OCI-LY3 (cell line): Measurements from ENCODE around the gene SUMO4.

Source experiments
- H2AFZ ChIP-seq: fragments of 200-600, 300-600 bp; shearing (Covaris generic); 2 replicates; pipeline ENCODE4 v1.6.0; 2014; ENCODE audit warnings: antibody characterized with exemption, low read depth, low read length
- H3K27ac ChIP-seq: fragments of 200-600, 300-600 bp; sonication (generic); 2 replicates; pipeline ENCODE4 v1.5.1; 2014; ENCODE audit warnings: mild to moderate bottlenecking, low read length, moderate library complexity, mixed read lengths
- H3K27me3 ChIP-seq: fragments of 200-600, 300-600 bp; sonication (generic); 2 replicates; pipeline ENCODE4 v1.6.1; 2014; ENCODE audit warnings: low read depth, low read length, mixed read lengths
- H3K36me3 ChIP-seq: fragments of 200-600, 300-600 bp; sonication (generic); replicated peaks from 2 replicates; pipeline ENCODE3; 2014; ENCODE audit warnings: low read depth, low read length, mixed read lengths
- H3K4me1 ChIP-seq: fragments of 300-600, 200-600 bp; sonication (generic); 2 replicates; pipeline ENCODE4 v1.6.1; 2014; ENCODE audit warnings: low read length, mixed read lengths
- H3K4me2 ChIP-seq: fragments of 200-600, 300-600 bp; sonication (generic); 2 replicates; pipeline ENCODE4 v1.6.1; 2014; ENCODE audit warnings: low read length, mixed read lengths
- H3K4me3 ChIP-seq: fragments of 300-600, 200-600 bp; sonication (generic); 2 replicates; pipeline ENCODE4 v1.5.1; 2014; ENCODE audit warnings: antibody characterized with exemption, mild to moderate bottlenecking, low read length, moderate library complexity
- H3K79me2 ChIP-seq: fragments of 300-600, 200-600 bp; shearing (Covaris generic); 2 replicates; pipeline ENCODE4 v1.6.1; 2014; ENCODE audit warnings: mild to moderate bottlenecking, low read length, mixed read lengths
- H3K9ac ChIP-seq: fragments of 300-600, 200-600 bp; shearing (Covaris generic); 2 replicates; pipeline ENCODE4 v1.6.0; 2014; ENCODE audit warnings: mild to moderate bottlenecking, low read length, moderate library complexity
- H3K9me3 ChIP-seq: fragments of 200-600, 300-600 bp; shearing (Covaris generic); 2 replicates; pipeline ENCODE4 v1.6.1; 2014; ENCODE audit warnings: low read length, mixed read lengths; ENCODE audit not compliant: insufficient read depth
- H4K20me1 ChIP-seq: fragments of 200-600, 300-600 bp; sonication (generic); 2 replicates; pipeline ENCODE4 v1.6.1; 2016; ENCODE audit warnings: low read length, mixed read lengths; ENCODE audit not compliant: insufficient read depth
- EZH2phosphoT487 ChIP-seq: fragments of 200-600 bp; shearing (Covaris generic); IDR thresholded peaks from 2 replicates; pipeline ENCODE4 v1.6.1; 2018; ENCODE audit warnings: antibody characterized with exemption, mixed run types, low read depth
- TF ChIP-seq, protein P1 (sequence below): fragments of 200-600, 300-600 bp; sonication (generic); IDR thresholded peaks from 2 replicates; pipeline ENCODE4 v1.5.1; 2014; ENCODE audit warnings: antibody characterized with exemption, low read length, low read depth

Gene SUMO4

GRCh38 chr6:149395185-149395584, 4.9 kb upstream of the SUMO4 start:
- Histone ChIP-seq H3K79me2 (peaks cover 73% of the 10 kb centered on the region), H3K9ac (no peak overlapping the region), H3K4me2 (no peak overlapping the region), H3K4me1 (peaks cover 7% of the 10 kb centered on the region), H3K27ac (no peak overlapping the region), H3K27me3 (no peaks in the 10 kb centered on the region), H3K9me3 (no peaks in the 10 kb centered on the region), H3K4me3 (no peak overlapping the region), H3K36me3 (peaks cover 30% of the 10 kb centered on the region), H4K20me1 (peaks cover 37% of the 10 kb centered on the region), H2AFZ (no peak overlapping the region)
- TF ChIP-seq, protein P1, sequence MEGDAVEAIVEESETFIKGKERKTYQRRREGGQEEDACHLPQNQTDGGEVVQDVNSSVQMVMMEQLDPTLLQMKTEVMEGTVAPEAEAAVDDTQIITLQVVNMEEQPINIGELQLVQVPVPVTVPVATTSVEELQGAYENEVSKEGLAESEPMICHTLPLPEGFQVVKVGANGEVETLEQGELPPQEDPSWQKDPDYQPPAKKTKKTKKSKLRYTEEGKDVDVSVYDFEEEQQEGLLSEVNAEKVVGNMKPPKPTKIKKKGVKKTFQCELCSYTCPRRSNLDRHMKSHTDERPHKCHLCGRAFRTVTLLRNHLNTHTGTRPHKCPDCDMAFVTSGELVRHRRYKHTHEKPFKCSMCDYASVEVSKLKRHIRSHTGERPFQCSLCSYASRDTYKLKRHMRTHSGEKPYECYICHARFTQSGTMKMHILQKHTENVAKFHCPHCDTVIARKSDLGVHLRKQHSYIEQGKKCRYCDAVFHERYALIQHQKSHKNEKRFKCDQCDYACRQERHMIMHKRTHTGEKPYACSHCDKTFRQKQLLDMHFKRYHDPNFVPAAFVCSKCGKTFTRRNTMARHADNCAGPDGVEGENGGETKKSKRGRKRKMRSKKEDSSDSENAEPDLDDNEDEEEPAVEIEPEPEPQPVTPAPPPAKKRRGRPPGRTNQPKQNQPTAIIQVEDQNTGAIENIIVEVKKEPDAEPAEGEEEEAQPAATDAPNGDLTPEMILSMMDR: no peak
- no peak for TF ChIP-seq EZH2phosphoT487

DNA sequence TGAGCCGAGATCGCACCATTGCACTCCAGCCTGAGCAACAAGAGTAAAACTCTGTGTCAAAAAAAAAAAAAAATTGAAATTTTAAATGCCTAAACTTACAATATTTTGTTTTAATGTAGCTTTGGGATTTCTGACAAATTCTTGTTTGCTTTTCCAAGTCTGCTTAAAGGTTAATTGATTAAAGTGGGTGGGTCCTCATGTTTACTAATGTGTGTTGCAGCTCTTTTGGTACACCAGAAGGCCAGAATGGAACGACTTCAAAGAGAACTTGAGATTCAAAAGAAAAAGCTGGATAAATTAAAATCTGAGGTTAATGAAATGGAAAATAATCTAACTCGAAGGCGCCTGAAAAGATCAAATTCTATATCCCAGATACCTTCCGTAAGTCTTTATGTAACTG, 2.7 kb upstream of the SUMO4 start:
- H3K4me2 ChIP-seq: no peak overlapping the region

DNA sequence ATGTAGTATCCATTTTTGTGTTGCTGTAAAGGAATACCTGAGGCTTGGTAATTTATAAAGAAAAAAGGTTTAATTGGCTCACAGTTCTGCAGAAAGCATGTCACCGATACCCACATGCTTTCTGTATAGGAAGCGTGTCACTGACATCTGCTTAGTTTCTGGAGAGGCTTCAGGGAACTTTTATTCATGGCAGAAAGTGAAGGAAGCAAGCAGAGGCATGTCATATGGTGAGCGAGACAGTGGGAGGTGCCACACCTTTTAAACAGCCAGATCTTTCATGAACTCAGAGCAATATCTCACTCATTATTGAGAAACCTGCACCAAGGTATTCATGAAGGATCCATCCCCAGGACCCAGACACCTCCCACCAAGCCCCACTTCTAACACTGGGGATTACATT, 3.5 kb downstream of the SUMO4 start:
- Histone ChIP-seq H3K9me3 (no peaks in the 10 kb centered on the region), H3K9ac (no peak overlapping the region), H3K36me3 (peaks cover 34% of the 10 kb centered on the region), H3K27me3 (no peaks in the 10 kb centered on the region), H2AFZ (no peak overlapping the region), H4K20me1 (no peaks in the 10 kb centered on the region), H3K27ac (no peak overlapping the region), H3K79me2 (no peaks in the 10 kb centered on the region), H3K4me3 (no peak overlapping the region), H3K4me2 (no peak overlapping the region), H3K4me1 (no peaks in the 10 kb centered on the region)
- TF ChIP-seq EZH2phosphoT487: no peak
- TF ChIP-seq, protein P1: no peak

More for the DNA sequence above, 2.7 kb upstream of the SUMO4 start:
- TF ChIP-seq, protein P1: no peak
- TF ChIP-seq EZH2phosphoT487: no peak
- peaks cover 34% of the 10 kb centered on the region for H4K20me1 ChIP-seq
- no peaks in the 10 kb centered on the region for H3K27me3 ChIP-seq
- no peak overlapping the region for H3K27ac ChIP-seq
- H3K79me2 ChIP-seq: peaks cover 53% of the 10 kb centered on the region
- H3K4me3 ChIP-seq: no peak overlapping the region
- H3K36me3 ChIP-seq: peaks cover 32% of the 10 kb centered on the region
- peaks cover 5% of the 10 kb centered on the region for H3K4me1 ChIP-seq
- no peak overlapping the region for H3K9ac ChIP-seq
- no peak overlapping the region for H2AFZ ChIP-seq
- H3K9me3 ChIP-seq: no peaks in the 10 kb centered on the region

DNA sequence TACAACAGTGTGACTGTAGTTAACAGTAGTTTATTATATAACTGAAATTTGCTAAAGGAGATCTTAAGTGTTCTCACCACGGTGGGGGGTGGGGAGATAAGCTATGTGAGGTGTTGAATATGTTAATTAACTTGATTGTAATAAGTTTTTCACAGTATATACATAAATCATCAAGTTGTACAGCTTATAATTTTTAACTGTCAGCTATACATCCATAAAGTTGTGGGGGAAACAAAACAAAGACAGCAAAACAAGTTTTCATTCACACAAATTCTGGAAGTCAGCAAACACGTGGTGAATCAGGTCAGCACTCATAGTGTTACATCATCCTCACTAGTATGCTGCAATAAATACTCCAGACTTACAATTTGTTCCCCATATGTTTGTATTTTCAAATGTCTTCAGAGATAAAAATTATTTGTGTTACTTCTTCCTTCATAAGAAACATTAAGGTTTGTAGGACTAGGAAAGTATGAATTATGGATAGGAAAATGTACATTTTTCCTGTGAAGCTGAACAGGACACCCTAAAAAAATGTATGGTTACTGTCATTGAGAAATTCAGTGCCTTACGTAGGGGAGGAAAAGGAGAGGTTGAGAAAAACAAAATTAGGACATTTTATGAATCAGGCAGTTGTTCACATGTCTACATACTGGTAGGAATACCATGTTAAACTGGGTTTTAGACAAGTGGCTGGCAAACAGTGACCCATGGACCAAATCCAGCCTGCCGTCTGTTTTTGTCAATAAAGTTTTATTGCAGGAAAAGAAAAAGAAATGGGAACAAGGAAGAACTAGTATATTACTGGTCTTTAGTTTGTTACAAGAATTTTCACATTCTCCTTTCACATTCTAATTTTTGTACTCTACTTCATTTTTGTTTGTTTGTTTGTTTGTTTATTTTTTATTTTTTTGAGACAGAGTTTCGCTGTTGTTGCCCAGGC, 6.0 kb downstream of the SUMO4 start:
- no peaks in the 10 kb centered on the region for H3K4me1 ChIP-seq
- no peaks in the 10 kb centered on the region for H3K79me2 ChIP-seq
- H3K27ac ChIP-seq: no peak overlapping the region
- no peak overlapping the region for H3K4me3 ChIP-seq
- no peak for TF ChIP-seq EZH2phosphoT487
- TF ChIP-seq, protein P1: no peak
- H3K4me2 ChIP-seq: no peak overlapping the region
- H3K9ac ChIP-seq: no peak overlapping the region
- H4K20me1 ChIP-seq: no peaks in the 10 kb centered on the region
- no peaks in the 10 kb centered on the region for H3K27me3 ChIP-seq
- H3K36me3 ChIP-seq: peaks cover 41% of the 10 kb centered on the region
- no peaks in the 10 kb centered on the region for H3K9me3 ChIP-seq
- H2AFZ ChIP-seq: no peak overlapping the region
